ENCODE results near the gene BNIPL. TPM values are rescaled to one million over a fixed set of nuclear protein-coding genes. Genes with fewer than 3 reads are reported as not detected.

Gene BNIPL
- total RNA-seq, 1 experiment from 2014 or later, result 0.22 TPM

- Histone ChIP-seq H3K36me3 (no peaks in the 10 kb centered on the region), H3K4me1 (peaks cover 3% of the 10 kb centered on the region; the same call in 1 of the 2 replicates), H3K9me3 (replicated peaks) (no peaks in the 10 kb centered on the region), H3K27me3 (no peaks in the 10 kb centered on the region), H3K27ac (no peak overlapping the region), H3K4me3 (peak overlapping the region; percentile 52)
- no peak for DNase-seq
Observed at GRCh38 chr1:151005729-151006319, 30.6 kb upstream of the BNIPL start.

- Histone ChIP-seq H3K36me3 (no peaks in the 10 kb centered on the region), H3K27me3 (no peaks in the 10 kb centered on the region), H3K9me3 (replicated peaks) (no peaks in the 10 kb centered on the region), H3K4me1 (peaks cover 3% of the 10 kb centered on the region; the same call in 1 of the 2 replicates), H3K4me3 (peak within 1 kb of the TSS; percentile 76), H3K27ac (peak within 1 kb of the TSS; percentile 9; the same call in 1 of the 2 replicates)
- DNase-seq, result peak; percentile 78 to 86
Observed at GRCh38 chr1:151006327-151007052, 29.9 kb upstream of the BNIPL start, which contains the start of gene MINDY1. MINDY1 (minus strand) TSS chr1:151006902; CDS start chr1:151002617, 4,285 bp downstream.

GRCh38 chr1:151007853-151008243, 28.5 kb upstream of the BNIPL start:
- Histone ChIP-seq H3K27me3 (no peaks in the 10 kb centered on the region), H3K27ac (no peak overlapping the region), H3K4me3 (peak overlapping the region; percentile 76), H3K36me3 (no peaks in the 10 kb centered on the region), H3K4me1 (peaks cover 3% of the 10 kb centered on the region; the same call in 1 of the 2 replicates), H3K9me3 (replicated peaks) (no peaks in the 10 kb centered on the region)
- DNase-seq, result no peak

- H3K9me3 ChIP-seq (replicated peaks), result no peaks in the 10 kb centered on the region
- H3K4me1 ChIP-seq, result peaks cover 3% of the 10 kb centered on the region; the same call in 1 of the 2 replicates
- peak within 1 kb of the TSS; percentile 6; the same call in 1 of the 2 replicates for H3K27ac ChIP-seq
- peak; percentile 95 for DNase-seq
- H3K4me3 ChIP-seq, result peak within 1 kb of the TSS; percentile 76
- H3K36me3 ChIP-seq, result no peaks in the 10 kb centered on the region
- no peaks in the 10 kb centered on the region for H3K27me3 ChIP-seq
Observed at GRCh38 chr1:151008244-151009205, 27.9 kb upstream of the BNIPL start, which contains the start of gene PRUNE1. PRUNE1 (plus strand) TSS chr1:151008449; CDS start chr1:151008633, 184 bp downstream.

GRCh38 chr1:151009206-151009587, 27.2 kb upstream of the BNIPL start:
- Histone ChIP-seq H3K27ac (no peak overlapping the region), H3K4me1 (peaks cover 3% of the 10 kb centered on the region; the same call in 1 of the 2 replicates)

GRCh38 chr1:151009674-151010345, 26.6 kb upstream of the BNIPL start:
- H3K27ac ChIP-seq, result no peak overlapping the region
- H3K4me3 ChIP-seq, result no peak overlapping the region
- H3K4me1 ChIP-seq, result peaks cover 3% of the 10 kb centered on the region; the same call in 1 of the 2 replicates
- DNase-seq, result no peak
- H3K36me3 ChIP-seq, result no peaks in the 10 kb centered on the region
- H3K27me3 ChIP-seq, result no peaks in the 10 kb centered on the region
- H3K9me3 ChIP-seq (replicated peaks), result no peaks in the 10 kb centered on the region

More at GRCh38 chr1:151009206-151009587, 27.2 kb upstream of the BNIPL start:
- Histone ChIP-seq H3K9me3 (replicated peaks) (no peaks in the 10 kb centered on the region), H3K27me3 (no peaks in the 10 kb centered on the region), H3K4me3 (peak overlapping the region; percentile 76), H3K36me3 (no peaks in the 10 kb centered on the region)
- no peak for DNase-seq

GRCh38 chr1:151010346-151010726, 26.1 kb upstream of the BNIPL start:
- no peak for DNase-seq
- Histone ChIP-seq H3K4me1 (peaks cover 3% of the 10 kb centered on the region; the same call in 1 of the 2 replicates), H3K27ac (no peak overlapping the region), H3K9me3 (replicated peaks) (no peaks in the 10 kb centered on the region), H3K4me3 (no peak overlapping the region), H3K36me3 (no peaks in the 10 kb centered on the region), H3K27me3 (no peaks in the 10 kb centered on the region)

- no peak for DNase-seq
- no peak overlapping the region for H3K27ac ChIP-seq
- no peaks in the 10 kb centered on the region for H3K4me1 ChIP-seq
- H3K36me3 ChIP-seq, result no peaks in the 10 kb centered on the region
- H3K9me3 ChIP-seq (replicated peaks), result no peaks in the 10 kb centered on the region
- H3K4me3 ChIP-seq, result no peak overlapping the region
- no peaks in the 10 kb centered on the region for H3K27me3 ChIP-seq
Observed at GRCh38 chr1:151011154-151011850, 25.1 kb upstream of the BNIPL start.

GRCh38 chr1:151012684-151013471, 23.5 kb upstream of the BNIPL start:
- Histone ChIP-seq H3K4me1 (no peaks in the 10 kb centered on the region), H3K4me3 (no peak overlapping the region), H3K9me3 (replicated peaks) (no peaks in the 10 kb centered on the region), H3K27me3 (no peaks in the 10 kb centered on the region), H3K36me3 (no peaks in the 10 kb centered on the region), H3K27ac (no peak overlapping the region)
- no peak for DNase-seq

GRCh38 chr1:151013518-151013917, 22.9 kb upstream of the BNIPL start:
- Histone ChIP-seq H3K4me1 (no peaks in the 10 kb centered on the region), H3K36me3 (no peaks in the 10 kb centered on the region), H3K27ac (no peak overlapping the region), H3K9me3 (replicated peaks) (no peaks in the 10 kb centered on the region), H3K27me3 (no peaks in the 10 kb centered on the region), H3K4me3 (no peak overlapping the region)
- no peak for DNase-seq

- no peak overlapping the region for H3K4me3 ChIP-seq
- H3K9me3 ChIP-seq (replicated peaks), result no peaks in the 10 kb centered on the region
- DNase-seq, result peak; percentile 77 to 80
- no peaks in the 10 kb centered on the region for H3K27me3 ChIP-seq
- H3K4me1 ChIP-seq, result peaks cover 7% of the 10 kb centered on the region
- no peaks in the 10 kb centered on the region for H3K36me3 ChIP-seq
- no peak overlapping the region for H3K27ac ChIP-seq
Observed at GRCh38 chr1:151024540-151025146, 11.7 kb upstream of the BNIPL start.

- Histone ChIP-seq H3K9me3 (replicated peaks) (no peaks in the 10 kb centered on the region), H3K4me3 (no peak overlapping the region), H3K27ac (no peak overlapping the region), H3K27me3 (no peaks in the 10 kb centered on the region), H3K36me3 (no peaks in the 10 kb centered on the region), H3K4me1 (peaks cover 7% of the 10 kb centered on the region)
- DNase-seq, result no peak
Observed at GRCh38 chr1:151026460-151026859, 9.9 kb upstream of the BNIPL start.

GRCh38 chr1:151032164-151032563, 4.2 kb upstream of the BNIPL start:
- DNase-seq, result no peak
- no peaks in the 10 kb centered on the region for H3K9me3 ChIP-seq (replicated peaks)
- no peak overlapping the region for H3K4me3 ChIP-seq
- no peaks in the 10 kb centered on the region for H3K27me3 ChIP-seq
- no peaks in the 10 kb centered on the region for H3K4me1 ChIP-seq
- no peaks in the 10 kb centered on the region; the same call in 1 of the 2 replicates for H3K36me3 ChIP-seq
- no peak overlapping the region for H3K27ac ChIP-seq
